Adrenal gland (tissue), 12 donors: ENCODE data around the gene RPLP2. TPM values are rescaled to one million over a fixed set of nuclear protein-coding genes. Genes with fewer than 3 reads are reported as not detected.

Source experiments
- DNase-seq, 7 donors: peaks; one replicate each; pipeline ENCODE4 v3.0.0-alpha.2; 2019 to 2020
- H3K27ac ChIP-seq, 5 donors: fragments of 200-600 bp; sonication (generic) in 4 of 5; 1 replicate in 3 of 5; 2 replicates in 2 of 5; pipeline versions ENCODE4 v1.5.1 to v1.8.0; 2016 to 2020; ENCODE audit warnings: mild to moderate bottlenecking in 1 of 5
- H3K27me3 ChIP-seq: fragments of 200-600 bp; 2 replicates; pipeline ENCODE4 v1.8.0; 2021
- H3K36me3 ChIP-seq, 2 donors: fragments of 200-600 bp; replicated peaks in 1 of 2; 1 replicate in 1 of 2; 2 replicates in 1 of 2; pipeline versions ENCODE4 v1.5.1 to v1.8.0; 2018 to 2022
- H3K4me1 ChIP-seq, 2 donors: fragments of 200-600 bp; replicated peaks in 1 of 2; 1 replicate in 1 of 2; 2 replicates in 1 of 2; pipeline versions ENCODE4 v1.5.1 to v1.8.0; 2018 to 2021
- H3K4me3 ChIP-seq, 4 donors: fragments of 200-600 bp; sonication (generic) in 3 of 4; one replicate each; pipeline ENCODE4 v1.5.1; 2016 to 2018
- H3K9me3 ChIP-seq, 3 donors: fragments of 200-600 bp; sonication (generic) in 1 of 3; replicated peaks in 1 of 3; 1 replicate in 2 of 3; 2 replicates in 1 of 3; pipeline versions ENCODE4 v1.5.1 to v1.8.0; 2016 to 2021
- CTCF ChIP-seq, 6 experiments: fragments of 450-650 bp in 4 of 6; fragments of 200-600 bp in 2 of 6; sonication (generic) in 1 of 6; IDR thresholded peaks; 1 replicate in 5 of 6; 2 replicates in 1 of 6; pipeline versions ENCODE4 v1.5.1 to v1.8.0; 2016 to 2021; ENCODE audit warnings: antibody characterized with exemption in 6 of 6, mild to moderate bottlenecking in 2 of 6, moderate library complexity in 1 of 6
- POLR2A ChIP-seq, 2 donors: fragments of 450-650 bp; IDR thresholded peaks; one replicate each; pipeline ENCODE4 v1.6.1; 2017; ENCODE audit warnings: antibody characterized with exemption in 2 of 2, mild to moderate bottlenecking in 2 of 2, moderate library complexity in 1 of 2
- WGBS, 4 donors: extraction: QIAGEN DNeasy Blood & Tissue Kit in 2 of 4; methylation state at CpG; one replicate each; pipeline versions ENCODE4 v1.1.5 to v1.1.7; 2013 to 2017; 5-methylcytosine and 5-hydroxymethylcytosine counted together
- intact Hi-C, 2 donors: fragments of 100-400 bp; cut with DNase I; formaldehyde crosslinking; loops; one replicate each; pipeline versions ENCODE4 v1.14.1 to v1.15.0; 2022 to 2023
- polyA plus RNA-seq, 3 donors: library from polyadenylated mRNA; stranded (reverse); fragments of 200-250 nt in 2 of 3; fragments of 350-450 nt in 1 of 3; fragmentation: Illumina TruSeq in 1 of 3; extraction: RNeasy Lipid Tissue Mini Kit (QIAGEN cat#74804) in 1 of 3; gene quantifications; one replicate each; pipeline ENCODE4 v1.2.3, GENCODE V29; 2013 to 2014
- total RNA-seq, 9 donors: library from RNA; depleted of rRNA in 4 of 9; stranded (reverse); fragments of >200 nt in 4 of 9; fragments of 120-200 nt in 1 of 9; fragmentation: NEBNext Ultra II Directional in 1 of 9; extraction: Animal tissue kit (Norgen Biotek cat#: 25700) in 1 of 9; gene quantifications; one replicate each; pipeline versions ENCODE4 v1.1.0 to v1.2.4, GENCODE V29; 2013 to 2023
- donor health status: healthy with polysubstance abuse.
- donor health status: Bipolar disorder and iron deficiency.
- donor health status: DM: yes; HTN: yes; CAD: no.
- donor health status: DM: no; HTN: no; CAD: no.
- donor health status: DM: no; HTN: no; CAD: no.
- donor health status: DM: yes; HTN: yes; CAD: no.

Gene RPLP2
- total and polyA plus RNA-seq, 12 donors = 190 to 2,473 (median 1,248) TPM

- WGBS, 4 donors = 30 to 42% (median 42%) methylated on average over 8 to 28 of the region's 28 CpGs; no CpG with 5 or more reads in 1 of the 4 donors
- intact Hi-C loops = no loop called here
- Histone ChIP-seq H3K9me3 (no peaks in the 10 kb centered on the region), H3K27me3 (peaks cover 12% of the 10 kb centered on the region), H3K4me1 (peaks cover 0 to 7% of the 10 kb centered on the region in 2 donors), H3K36me3 (no peaks in the 10 kb centered on the region), H3K27ac (no peak overlapping the region), H3K4me3 (no peak overlapping the region)
- DNase-seq = no peak
- TF ChIP-seq CTCF (IDR thresholded peaks at IDR 0.05) (no peak), POLR2A (IDR thresholded peaks at IDR 0.05) (no peak)
Observed at GRCh38 chr11:788009-788640, 21.6 kb upstream of the RPLP2 start.

- Histone ChIP-seq H3K4me3 (no peak overlapping the region), H3K27me3 (peaks cover 12% of the 10 kb centered on the region), H3K36me3 (peaks cover 0 to 6% of the 10 kb centered on the region in 2 donors), H3K27ac (no peak overlapping the region), H3K4me1 (no peaks in the 10 kb centered on the region), H3K9me3 (no peaks in the 10 kb centered on the region)
- 28 to 67% (median 40%) methylated on average over 1 to 31 of the region's 31 CpGs for WGBS, 4 donors
- intact Hi-C loops = no loop called here
- DNase-seq = no peak
- TF ChIP-seq CTCF (IDR thresholded peaks at IDR 0.05) = no peak
- no peak for TF ChIP-seq POLR2A (IDR thresholded peaks at IDR 0.05)
Observed at GRCh38 chr11:788953-789940, 20.5 kb upstream of the RPLP2 start.

- DNase-seq = no peak
- Histone ChIP-seq H3K36me3 (peaks cover 0 to 6% of the 10 kb centered on the region in 2 donors), H3K4me3 (no peak within 1 kb of the TSS), H3K27me3 (peaks cover 12% of the 10 kb centered on the region), H3K27ac (no peak within 1 kb of the TSS), H3K4me1 (peaks cover 0 to under 1% of the 10 kb centered on the region in 2 donors), H3K9me3 (no peaks in the 10 kb centered on the region)
- intact Hi-C loops = no loop called here
- TF ChIP-seq CTCF (IDR thresholded peaks at IDR 0.05) (no peak), POLR2A (IDR thresholded peaks at IDR 0.05) (no peak)
- 0 to 11% (median 5%) methylated on average over 1 to 44 of the region's 44 CpGs; no CpG with 5 or more reads in 1 of the 4 donors for WGBS, 4 donors
Observed at GRCh38 chr11:789943-790342, 19.8 kb upstream of the RPLP2 start, which contains the start of gene CEND1. CEND1 (minus strand) TSS chr11:790090; CDS start chr11:788576, 1,514 bp downstream.
